ENCODE measurements around the gene GCNA. TPM values are rescaled to one million over a fixed set of nuclear protein-coding genes. Genes with fewer than 3 reads are reported as not detected.
A peak's percentile ranks its signal among the peaks of the same experiment; 100 is the strongest.

GCNA gene
- total and polyA plus RNA-seq, 2 donors (not counting 1 experiment from before 2014, with no cell fraction given), result 0.74 to 2.3 TPM

DNA sequence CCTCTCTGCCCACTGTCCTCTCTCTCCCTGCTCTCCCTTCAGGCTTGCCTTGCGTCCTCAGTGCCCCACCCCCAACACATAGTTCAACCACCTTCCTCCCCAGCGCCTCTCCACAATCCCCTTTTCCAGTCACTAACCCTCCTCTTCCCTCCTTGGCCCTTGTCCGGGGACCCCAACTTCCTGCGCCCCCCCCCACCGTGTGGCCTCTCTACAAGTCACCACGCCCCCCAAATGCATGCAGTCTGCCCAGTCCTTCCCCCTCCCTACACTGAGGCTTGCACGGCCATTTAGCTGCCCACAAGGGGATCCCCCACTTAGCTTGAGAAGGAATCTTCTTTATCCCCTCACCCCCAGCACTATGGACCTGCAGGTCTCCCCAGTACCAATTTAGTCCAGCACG, 39.5 kb downstream of the GCNA start:
- DNase-seq (ENCODE audit: low read depth in 2 of 2), result no peak
- Histone ChIP-seq H2AFZ (ENCODE audit: low read length) (no peak overlapping the region), H3K4me3 (replicated peaks in 1 of 4; ENCODE audit: control extremely low read depth in 1 of 4, insufficient read depth in 1 of 4, low read depth in 3 of 4, low read length in 4 of 4) (no peak overlapping the region), H3K79me2 (ENCODE audit: control insufficient read depth, insufficient read depth, low read length) (no peaks in the 10 kb centered on the region), H4K20me1 (ENCODE audit: control insufficient read depth, extremely low read depth, insufficient read depth, low read length) (no peaks in the 10 kb centered on the region), H3K9me3 (ENCODE audit: control insufficient read depth, insufficient read depth, low read depth, low read length) (no peaks in the 10 kb centered on the region), H3K27ac (ENCODE audit: insufficient read depth, low read length) (no peak overlapping the region), H3K27me3 (ENCODE audit: control insufficient read depth, insufficient read depth, low read length) (no peaks in the 10 kb centered on the region), H3K4me1 (ENCODE audit: control insufficient read depth, extremely low read depth, insufficient read depth, low read length) (no peaks in the 10 kb centered on the region), H3K4me2 (ENCODE audit: extremely low read depth, insufficient read depth, low read length) (no peak overlapping the region), H3K9ac (ENCODE audit: insufficient read depth, low read length) (no peak overlapping the region), H3K36me3 (ENCODE audit: control insufficient read depth, insufficient read depth, low read length) (no peaks in the 10 kb centered on the region)
- TF ChIP-seq CTCF (conservative IDR thresholded peaks at IDR 0.05 in 1 of 2, IDR thresholded peaks at IDR 0.05 in 1 of 2; ENCODE audit: low read depth in 1 of 2, low read length in 2 of 2), result no peak
- no peak for TF ChIP-seq EZH2 (IDR thresholded peaks at IDR 0.05; ENCODE audit: low read length, missing control alignments)

DNA sequence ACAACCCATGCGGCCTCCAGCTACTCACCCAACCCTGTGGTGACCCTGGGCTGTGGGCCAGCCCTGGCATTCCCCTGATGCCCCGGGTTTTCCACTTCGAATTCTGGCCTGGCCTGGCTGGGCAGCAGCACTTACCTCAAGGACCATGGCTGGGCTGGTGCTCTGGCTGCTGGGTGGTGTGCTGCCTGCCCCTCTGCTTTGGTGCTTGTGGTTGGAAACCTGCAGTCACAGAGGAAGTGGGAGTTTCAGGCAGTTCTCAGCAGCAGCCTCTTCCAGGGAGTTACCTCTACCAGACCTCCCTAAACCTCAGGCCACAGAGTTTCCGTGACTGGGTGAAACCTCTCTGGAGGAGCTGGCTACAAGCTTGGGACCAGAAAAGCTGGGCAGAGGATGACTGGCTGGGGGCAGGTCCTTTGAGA, 40.1 kb downstream of the GCNA start, which contains the start of gene CXCR3:
Gene CXCR3, minus strand, starts transcription at position 209 of the 419 bp plus-strand sequence. Its CDS starts 62 bp downstream, at position 147.
- Histone ChIP-seq H3K79me2 (ENCODE audit: control insufficient read depth, insufficient read depth, low read length) (no peaks in the 10 kb centered on the region), H3K9ac (ENCODE audit: insufficient read depth, low read length) (no peak within 1 kb of the TSS), H3K4me2 (ENCODE audit: extremely low read depth, insufficient read depth, low read length) (no peak within 1 kb of the TSS), H3K27me3 (ENCODE audit: control insufficient read depth, insufficient read depth, low read length) (no peaks in the 10 kb centered on the region), H3K4me1 (ENCODE audit: control insufficient read depth, extremely low read depth, insufficient read depth, low read length) (peaks cover 3% of the 10 kb centered on the region), H3K4me3 (replicated peaks in 1 of 4; ENCODE audit: control extremely low read depth in 1 of 4, insufficient read depth in 1 of 4, low read depth in 3 of 4, low read length in 4 of 4) (no peak within 1 kb of the TSS), H4K20me1 (ENCODE audit: control insufficient read depth, extremely low read depth, insufficient read depth, low read length) (no peaks in the 10 kb centered on the region), H2AFZ (ENCODE audit: low read length) (no peak within 1 kb of the TSS), H3K36me3 (ENCODE audit: control insufficient read depth, insufficient read depth, low read length) (no peaks in the 10 kb centered on the region), H3K27ac (ENCODE audit: insufficient read depth, low read length) (no peak within 1 kb of the TSS), H3K9me3 (ENCODE audit: control insufficient read depth, insufficient read depth, low read depth, low read length) (no peaks in the 10 kb centered on the region)
- DNase-seq (ENCODE audit: low read depth in 2 of 2), result peak in 1 of 2 donors; percentile 44
- no peak for TF ChIP-seq EZH2 (IDR thresholded peaks at IDR 0.05; ENCODE audit: low read length, missing control alignments)
- TF ChIP-seq CTCF (conservative IDR thresholded peaks at IDR 0.05 in 1 of 2, IDR thresholded peaks at IDR 0.05 in 1 of 2; ENCODE audit: low read depth in 1 of 2, low read length in 2 of 2), result no peak

DNA sequence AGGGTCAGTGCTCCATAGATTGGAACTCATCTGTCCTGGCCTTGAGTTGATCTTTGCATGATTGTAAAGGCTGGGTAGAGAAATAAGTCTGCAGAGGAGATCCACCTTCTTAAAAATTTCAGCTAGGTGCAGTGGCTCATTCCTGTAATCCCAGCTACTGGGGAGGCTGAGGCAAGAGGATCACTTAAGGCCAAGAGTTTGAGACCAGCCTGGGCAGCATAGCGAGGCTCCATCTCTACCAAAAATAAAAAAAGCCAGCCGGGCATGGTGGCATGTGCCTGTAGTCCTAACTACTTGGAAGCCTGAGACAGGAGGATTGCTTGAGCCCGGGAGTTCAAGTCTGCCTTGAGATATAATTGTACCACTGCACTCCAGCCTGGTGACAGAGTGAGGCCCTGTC, 40.5 kb downstream of the GCNA start:
- no peak overlapping the region for H2AFZ ChIP-seq (ENCODE audit: low read length)
- no peak overlapping the region for H3K9ac ChIP-seq (ENCODE audit: insufficient read depth, low read length)
- H3K36me3 ChIP-seq (ENCODE audit: control insufficient read depth, insufficient read depth, low read length), result no peaks in the 10 kb centered on the region
- no peaks in the 10 kb centered on the region for H4K20me1 ChIP-seq (ENCODE audit: control insufficient read depth, extremely low read depth, insufficient read depth, low read length)
- H3K9me3 ChIP-seq (ENCODE audit: control insufficient read depth, insufficient read depth, low read depth, low read length), result no peaks in the 10 kb centered on the region
- peaks cover 3% of the 10 kb centered on the region for H3K4me1 ChIP-seq (ENCODE audit: control insufficient read depth, extremely low read depth, insufficient read depth, low read length)
- DNase-seq (ENCODE audit: low read depth in 2 of 2), result no peak
- no peak for TF ChIP-seq EZH2 (IDR thresholded peaks at IDR 0.05; ENCODE audit: low read length, missing control alignments)
- TF ChIP-seq CTCF (conservative IDR thresholded peaks at IDR 0.05 in 1 of 2, IDR thresholded peaks at IDR 0.05 in 1 of 2; ENCODE audit: low read depth in 1 of 2, low read length in 2 of 2), result no peak
- H3K4me3 ChIP-seq (replicated peaks in 1 of 4; ENCODE audit: control extremely low read depth in 1 of 4, insufficient read depth in 1 of 4, low read depth in 3 of 4, low read length in 4 of 4), result no peak overlapping the region
- no peaks in the 10 kb centered on the region for H3K27me3 ChIP-seq (ENCODE audit: control insufficient read depth, insufficient read depth, low read length)
- no peaks in the 10 kb centered on the region for H3K79me2 ChIP-seq (ENCODE audit: control insufficient read depth, insufficient read depth, low read length)
- H3K27ac ChIP-seq (ENCODE audit: insufficient read depth, low read length), result no peak overlapping the region
- no peak overlapping the region for H3K4me2 ChIP-seq (ENCODE audit: extremely low read depth, insufficient read depth, low read length)
